GM12873 (cell line): ENCODE measurements around the gene CNRIP1.

Experiments used
- TF ChIP-seq, protein P1 (sequence below): IDR thresholded peaks from 2 replicates; pipeline ENCODE4 v1.5.1; 2012; ENCODE audit warnings: low read depth, mild to moderate bottlenecking, moderate library complexity, low read length, control low read depth; ENCODE audit not compliant: insufficient read depth; ENCODE audit errors: missing control alignments

The CNRIP1 gene

DNA sequence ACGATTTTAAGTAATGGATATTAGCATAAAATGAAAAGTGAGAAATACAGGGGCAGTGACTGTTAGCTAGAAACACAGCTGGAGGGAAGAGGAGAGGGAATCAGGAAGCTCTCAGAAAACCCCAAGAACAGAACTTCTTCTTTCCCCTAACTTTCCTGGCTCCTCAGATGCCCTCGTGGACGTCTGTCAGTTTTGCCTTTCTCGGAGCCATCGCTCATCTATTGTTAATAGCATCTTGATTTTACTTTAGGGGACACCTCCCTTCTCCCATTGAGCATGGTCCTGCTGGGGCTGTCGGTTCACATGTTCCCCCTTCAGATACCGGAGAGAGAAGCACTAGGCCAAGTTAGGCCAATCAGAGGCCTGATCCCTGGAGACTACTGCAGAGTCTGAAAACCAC is 43.0 kb upstream of the CNRIP1 start:
- TF ChIP-seq, protein P1, sequence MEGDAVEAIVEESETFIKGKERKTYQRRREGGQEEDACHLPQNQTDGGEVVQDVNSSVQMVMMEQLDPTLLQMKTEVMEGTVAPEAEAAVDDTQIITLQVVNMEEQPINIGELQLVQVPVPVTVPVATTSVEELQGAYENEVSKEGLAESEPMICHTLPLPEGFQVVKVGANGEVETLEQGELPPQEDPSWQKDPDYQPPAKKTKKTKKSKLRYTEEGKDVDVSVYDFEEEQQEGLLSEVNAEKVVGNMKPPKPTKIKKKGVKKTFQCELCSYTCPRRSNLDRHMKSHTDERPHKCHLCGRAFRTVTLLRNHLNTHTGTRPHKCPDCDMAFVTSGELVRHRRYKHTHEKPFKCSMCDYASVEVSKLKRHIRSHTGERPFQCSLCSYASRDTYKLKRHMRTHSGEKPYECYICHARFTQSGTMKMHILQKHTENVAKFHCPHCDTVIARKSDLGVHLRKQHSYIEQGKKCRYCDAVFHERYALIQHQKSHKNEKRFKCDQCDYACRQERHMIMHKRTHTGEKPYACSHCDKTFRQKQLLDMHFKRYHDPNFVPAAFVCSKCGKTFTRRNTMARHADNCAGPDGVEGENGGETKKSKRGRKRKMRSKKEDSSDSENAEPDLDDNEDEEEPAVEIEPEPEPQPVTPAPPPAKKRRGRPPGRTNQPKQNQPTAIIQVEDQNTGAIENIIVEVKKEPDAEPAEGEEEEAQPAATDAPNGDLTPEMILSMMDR: no peak

DNA sequence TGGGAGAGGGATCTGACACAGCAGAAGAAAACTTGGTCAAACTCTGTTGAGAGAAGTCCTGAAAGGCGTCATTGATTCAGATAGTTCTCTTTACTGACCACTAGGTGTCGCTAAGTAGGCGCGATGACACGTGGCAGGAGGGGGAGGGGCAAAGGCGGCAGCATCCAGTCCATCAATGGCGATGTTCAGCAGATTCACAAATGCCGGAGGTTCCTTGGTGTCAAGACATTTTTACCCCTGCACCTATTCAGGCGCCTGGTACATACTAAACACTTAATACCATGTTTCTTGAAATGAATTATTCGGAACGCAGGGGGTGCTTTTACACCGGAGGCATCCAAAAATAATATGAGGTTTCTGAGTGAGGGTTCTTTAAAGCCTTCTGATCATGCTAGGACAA is 42.3 kb upstream of the CNRIP1 start:
- TF ChIP-seq, protein P1: peak; percentile 88

DNA sequence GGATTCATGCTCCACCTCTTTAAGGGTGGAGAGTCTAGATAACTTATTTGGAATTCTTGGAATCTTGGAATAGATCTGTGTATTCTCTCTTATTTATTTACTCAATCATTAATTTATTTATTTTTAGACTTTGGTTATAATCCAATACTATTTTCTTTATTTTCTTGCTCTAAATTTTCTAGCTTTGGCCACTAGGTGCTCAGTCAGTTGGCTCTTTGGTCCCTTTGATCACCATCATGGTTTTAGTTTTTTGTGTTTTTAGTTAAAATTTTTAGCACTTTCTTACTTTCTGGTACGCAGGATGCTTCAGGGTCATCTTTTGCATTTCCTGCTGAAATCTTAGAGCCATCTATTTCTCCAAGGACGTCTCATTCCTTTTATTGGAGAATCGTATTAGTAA is 40.1 kb upstream of the CNRIP1 start:
- TF ChIP-seq, protein P1: peak; percentile 29

DNA sequence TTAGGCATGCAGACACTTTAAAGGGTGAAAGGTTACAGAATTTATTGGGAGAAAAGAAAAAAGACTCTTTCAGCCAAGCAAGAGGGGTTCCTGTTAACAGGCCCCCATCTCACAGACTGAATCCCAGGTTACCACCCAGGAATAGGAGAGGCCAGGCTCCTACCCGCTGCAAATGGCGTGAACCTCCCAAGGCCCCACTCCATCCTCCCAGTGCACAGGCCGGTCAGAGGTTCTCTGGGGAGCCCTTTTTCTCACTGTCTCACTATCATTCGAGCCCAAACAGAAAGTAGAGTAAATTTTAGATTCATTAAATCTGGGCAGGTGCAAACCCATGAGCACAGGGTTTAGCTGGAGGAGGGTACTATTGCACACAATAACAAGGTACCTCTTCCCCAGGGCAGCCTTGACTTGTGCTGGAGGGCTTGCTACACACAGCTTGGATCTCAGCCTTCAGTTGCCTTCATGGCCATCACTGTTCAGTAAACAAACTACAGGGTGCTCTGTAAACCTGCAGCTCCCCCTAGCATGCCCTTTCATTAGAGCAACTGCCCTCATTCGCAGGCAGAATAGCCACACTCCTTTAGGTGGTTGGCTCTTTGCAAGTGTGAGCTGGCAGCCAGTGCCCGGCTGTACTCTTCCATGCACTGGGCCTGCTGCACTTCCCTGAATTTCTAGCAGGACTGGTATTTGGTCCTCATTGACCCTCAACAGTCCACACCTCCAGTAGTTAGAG is 38.0 kb upstream of the CNRIP1 start:
- TF ChIP-seq, protein P1: peak; percentile 78

DNA sequence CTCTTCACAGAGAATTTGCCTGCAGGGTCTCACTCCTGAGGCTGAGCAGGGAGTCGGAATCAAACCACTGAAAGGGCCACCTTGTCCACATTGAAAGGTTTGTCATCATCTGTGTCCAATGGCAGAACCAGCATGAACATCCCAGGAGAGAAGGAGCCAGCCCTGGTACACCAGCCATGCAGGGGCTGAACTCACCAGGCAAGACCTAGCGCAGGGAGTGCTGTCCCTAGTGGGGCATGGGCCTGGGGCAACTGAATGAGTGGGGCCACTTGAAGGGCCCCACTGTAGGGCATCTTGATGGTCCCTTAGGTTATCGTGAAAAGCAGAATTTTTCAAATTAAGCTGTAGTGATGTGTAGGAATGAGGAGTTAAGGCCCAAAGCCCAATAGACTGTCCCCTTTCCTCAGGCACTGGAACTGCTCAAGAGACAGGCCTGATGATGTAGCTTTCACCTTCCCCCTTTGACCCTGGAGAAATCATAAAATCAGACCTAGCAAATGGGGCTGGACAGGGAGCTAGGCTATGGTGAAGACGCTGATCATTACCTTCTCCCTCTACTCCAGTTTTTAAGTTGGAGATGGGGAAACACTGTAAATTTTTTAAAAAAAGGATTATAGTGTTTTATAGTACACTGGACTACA is 37.0 kb upstream of the CNRIP1 start:
- TF ChIP-seq, protein P1: no peak

DNA sequence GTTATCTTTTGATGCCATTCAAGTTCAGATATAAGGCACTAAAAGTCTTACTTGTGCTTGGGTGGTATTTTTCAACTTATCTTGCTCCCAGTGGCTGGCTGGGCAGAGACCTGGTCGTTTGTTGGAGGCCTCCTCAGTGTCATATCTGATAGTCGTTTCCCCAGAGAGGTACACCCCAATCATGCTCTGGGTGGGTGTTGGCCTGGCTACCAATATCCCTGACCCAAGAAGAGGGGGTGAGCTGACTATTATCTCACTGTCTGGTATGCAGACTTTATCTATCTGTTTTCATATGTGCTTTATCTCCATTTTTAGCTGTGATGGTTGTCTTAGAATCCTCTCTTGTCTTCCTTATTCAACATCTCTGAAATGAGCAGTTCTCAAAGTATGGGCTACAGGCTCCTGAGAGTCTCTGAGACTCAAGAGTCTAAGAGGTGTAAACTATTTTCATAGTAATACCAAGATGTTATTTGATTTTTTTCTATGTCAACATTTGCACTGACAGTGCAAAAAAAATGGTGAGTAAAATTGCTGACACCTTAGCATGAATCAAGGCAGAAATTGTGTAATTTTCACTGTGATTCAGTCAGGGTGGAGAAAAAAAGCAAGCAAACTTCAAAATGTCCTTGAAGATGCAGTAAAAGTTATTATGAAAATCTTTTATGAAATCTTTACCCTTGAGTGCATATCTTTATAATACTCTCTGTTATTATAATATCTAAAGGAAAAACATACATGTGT is 33.1 kb upstream of the CNRIP1 start:
- TF ChIP-seq, protein P1: no peak

DNA sequence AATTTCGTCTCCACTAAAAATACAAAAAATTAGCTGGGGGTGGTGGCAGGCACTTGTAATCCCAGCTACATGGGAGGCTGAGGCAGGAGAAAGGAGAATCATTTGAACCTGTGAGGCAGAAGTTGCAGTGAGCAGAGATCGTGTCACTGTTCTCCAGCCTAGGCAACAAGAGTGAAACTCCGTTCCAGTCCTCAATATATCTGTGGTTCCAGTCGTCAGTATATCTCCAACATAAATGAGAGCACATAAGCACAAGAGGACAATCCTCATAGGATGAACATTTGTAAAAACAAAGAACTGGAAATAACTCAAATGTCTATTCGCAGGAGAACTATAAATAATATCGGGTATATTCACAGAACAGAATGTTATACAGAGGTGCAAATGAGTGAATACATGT is 32.2 kb upstream of the CNRIP1 start:
- TF ChIP-seq, protein P1: no peak
